Heart left ventricle (tissue), 16 donors: Measurements from ENCODE around the gene CAPN7. TPM values are rescaled to one million over a fixed set of nuclear protein-coding genes. Genes with fewer than 3 reads are reported as not detected.

Source experiments
- ATAC-seq, 4 donors: fragments of 200-7000 bp; cut with Tn5 transposase; one replicate each; pipeline ENCODE4 v1.9.1; 2020 to 2022; ENCODE audit warnings: moderate library complexity in 4 of 4, mild to moderate bottlenecking in 3 of 4, moderate number of reproducible peaks in 1 of 4
- DNase-seq, 5 donors: peaks; one replicate each; pipeline ENCODE4 v3.0.0-alpha.2; 2020
- H3K27ac ChIP-seq, 12 donors: fragments of 200-600 bp; sonication (generic) in 4 of 12; one replicate each; pipeline versions ENCODE4 v1.5.0 to v1.8.0; 2016 to 2022; ENCODE audit warnings: mild to moderate bottlenecking in 2 of 12
- H3K27me3 ChIP-seq, 9 donors: fragments of 200-600 bp; sonication (generic) in 2 of 9; one replicate each; pipeline versions ENCODE4 v1.5.1 to v1.8.0; 2016 to 2022; ENCODE audit warnings: mild to moderate bottlenecking in 3 of 9
- H3K36me3 ChIP-seq, 9 donors: fragments of 200-600 bp; sonication (generic) in 2 of 9; one replicate each; pipeline versions ENCODE4 v1.5.0 to v1.8.0; 2018 to 2022; ENCODE audit warnings: mild to moderate bottlenecking in 2 of 9
- H3K4me1 ChIP-seq, 12 donors: fragments of 200-600 bp; sonication (generic) in 4 of 12; one replicate each; pipeline versions ENCODE4 v1.5.0 to v1.8.0; 2016 to 2022; ENCODE audit warnings: mild to moderate bottlenecking in 3 of 12
- H3K4me3 ChIP-seq, 12 donors: fragments of 200-600 bp; sonication (generic) in 4 of 12; one replicate each; pipeline versions ENCODE4 v1.5.0 to v1.8.0; 2017 to 2022; ENCODE audit warnings: mild to moderate bottlenecking in 9 of 12, moderate library complexity in 4 of 12
- H3K9me3 ChIP-seq, 12 donors: fragments of 200-600 bp; sonication (generic) in 4 of 12; one replicate each; pipeline versions ENCODE4 v1.5.0 to v1.8.0; 2016 to 2022; ENCODE audit warnings: mild to moderate bottlenecking in 1 of 12
- POLR2A ChIP-seq, 2 donors: fragments of 450-650 bp; IDR thresholded peaks; one replicate each; pipeline ENCODE4 v1.6.1; 2017; ENCODE audit warnings: antibody characterized with exemption in 2 of 2, mild to moderate bottlenecking in 2 of 2, moderate library complexity in 2 of 2
- WGBS, 4 donors: extraction: QIAGEN DNeasy Blood & Tissue Kit in 2 of 4; methylation state at CpG; one replicate each; pipeline versions ENCODE4 v1.1.5 to v1.1.7; 2013 to 2018; 5-methylcytosine and 5-hydroxymethylcytosine counted together
- intact Hi-C, 10 donors: fragments of 100-400 bp; cut with DNase I; formaldehyde crosslinking; loops; one replicate each; pipeline versions ENCODE4 v1.11.1 to v1.14.2; 2022
- polyA plus RNA-seq, 2 donors: library from polyadenylated mRNA; stranded (reverse); fragments of 200-250 nt; gene quantifications; one replicate each; pipeline ENCODE4 v1.2.3, GENCODE V29; 2013
- total RNA-seq, 9 donors: library from RNA; depleted of rRNA in 2 of 9; stranded (reverse); fragments of >200 nt in 2 of 9; fragmentation: NEBNext Ultra II Directional in 3 of 9; extraction: Animal tissue kit (Norgen Biotek cat#: 25700) in 3 of 9; gene quantifications; one replicate each; pipeline versions ENCODE4 v1.1.0 to v1.2.4, GENCODE V29; 2016 to 2023
- TF ChIP-seq, protein P1 (sequence below), 12 donors: fragments of 200-600 bp; sonication (generic) in 4 of 12; IDR thresholded peaks; one replicate each; pipeline versions ENCODE4 v1.5.0 to v1.8.0; 2018 to 2022; ENCODE audit warnings: antibody characterized with exemption in 12 of 12, mild to moderate bottlenecking in 5 of 12
- donor health status: ischemic (EF 13 %, LVEDD 7.1; RV severe dilation, severe dysfunction).
- donor health status: healthy with polysubstance abuse.
- donor health status: DM: no; HTN: yes; CAD: no.
- donor health status: DM: no; HTN: no; CAD: no.
- donor health status: ischemic (EF 25% LVEDD 6.9; RV normal size, moderate dysfunction).
- donor health status: ischemic (EF 25% LVEDD 5.7; RV mildly dilated, moderate dysfunction).
- donor health status: healthy.
- donor health status: DM: yes; HTN: yes; CAD: no.
- donor health status: ischemic (EF 35%, LVEDD 5.7; RV mildly dilated, moderate dysfunction).
- donor health status: nonischemic (EF 11% LVEDD 7.7; RV severe dilation, severe dysfunction).
- donor health status: DM: yes; HTN: yes; CAD: no.
- donor health status: PGD.
- donor health status: ischemic (EF 29% LVEDD 5.4; RV normal size, mild dysfunction).
- donor health status: nonischemic (EF 23%, LVEDD 6.1; RV moderate dilation, normal function).

CAPN7 gene
- total and polyA plus RNA-seq, 11 donors: 9.1 to 38.2 (median 24.2) TPM

DNA sequence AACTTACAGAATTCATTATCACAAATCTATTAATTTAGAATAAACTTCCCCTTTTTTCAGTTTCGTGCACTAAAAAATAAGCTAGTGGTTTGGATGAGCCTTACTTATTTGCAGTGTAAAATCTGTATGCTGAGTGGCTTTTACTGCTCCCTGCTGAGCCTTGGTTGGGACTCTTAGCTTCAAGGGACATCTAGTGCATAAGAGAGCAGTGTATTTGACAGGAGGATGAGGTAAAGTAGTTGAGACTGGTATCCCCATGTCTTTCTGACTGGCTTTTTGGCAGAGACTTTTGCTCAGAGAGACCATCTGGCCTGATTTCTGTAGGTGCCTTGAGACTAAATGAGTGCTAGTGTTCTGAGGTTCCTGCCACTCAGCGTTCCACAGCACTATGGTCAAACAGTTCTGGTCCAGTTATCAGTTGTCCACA lies 11.8 kb downstream of the CAPN7 start:
- no peaks in the 10 kb centered on the region for H3K27me3 ChIP-seq
- ATAC-seq: peak; percentile 55 to 85 (median 75)
- peaks cover 2 to 44% (median 14%) of the 10 kb centered on the region in 12 donors for H3K4me1 ChIP-seq
- H3K36me3 ChIP-seq: peaks cover 0 to 99% (median 85%) of the 10 kb centered on the region in 9 donors
- no peak overlapping the region for H3K4me3 ChIP-seq
- H3K9me3 ChIP-seq: no peaks in the 10 kb centered on the region
- H3K27ac ChIP-seq: peak overlapping the region in 8 of 12 donors; percentile 20 to 75 (median 58)
- intact Hi-C loops: loop anchor here in 1 of 10 donors (5.0 kb wide), 1 partner anchor 39 kb away; no protein-coding TSS in a partner anchor
- 50 to 72% (median 68%) methylated on average over 2 of the region's 2 CpGs for WGBS, 4 donors
- DNase-seq: no peak
- TF ChIP-seq POLR2A (IDR thresholded peaks at IDR 0.05): no peak
- TF ChIP-seq, protein P1, sequence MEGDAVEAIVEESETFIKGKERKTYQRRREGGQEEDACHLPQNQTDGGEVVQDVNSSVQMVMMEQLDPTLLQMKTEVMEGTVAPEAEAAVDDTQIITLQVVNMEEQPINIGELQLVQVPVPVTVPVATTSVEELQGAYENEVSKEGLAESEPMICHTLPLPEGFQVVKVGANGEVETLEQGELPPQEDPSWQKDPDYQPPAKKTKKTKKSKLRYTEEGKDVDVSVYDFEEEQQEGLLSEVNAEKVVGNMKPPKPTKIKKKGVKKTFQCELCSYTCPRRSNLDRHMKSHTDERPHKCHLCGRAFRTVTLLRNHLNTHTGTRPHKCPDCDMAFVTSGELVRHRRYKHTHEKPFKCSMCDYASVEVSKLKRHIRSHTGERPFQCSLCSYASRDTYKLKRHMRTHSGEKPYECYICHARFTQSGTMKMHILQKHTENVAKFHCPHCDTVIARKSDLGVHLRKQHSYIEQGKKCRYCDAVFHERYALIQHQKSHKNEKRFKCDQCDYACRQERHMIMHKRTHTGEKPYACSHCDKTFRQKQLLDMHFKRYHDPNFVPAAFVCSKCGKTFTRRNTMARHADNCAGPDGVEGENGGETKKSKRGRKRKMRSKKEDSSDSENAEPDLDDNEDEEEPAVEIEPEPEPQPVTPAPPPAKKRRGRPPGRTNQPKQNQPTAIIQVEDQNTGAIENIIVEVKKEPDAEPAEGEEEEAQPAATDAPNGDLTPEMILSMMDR (IDR thresholded peaks at IDR 0.05): no peak

- no peaks in the 10 kb centered on the region for H3K27me3 ChIP-seq
- H3K27ac ChIP-seq: peak overlapping the region in 9 of 12 donors; percentile 10 to 75 (median 56)
- no peak for TF ChIP-seq POLR2A (IDR thresholded peaks at IDR 0.05)
- TF ChIP-seq, protein P1 (IDR thresholded peaks at IDR 0.05): no peak
- H3K36me3 ChIP-seq: peaks cover 0 to 99% (median 85%) of the 10 kb centered on the region in 9 donors
- intact Hi-C loops: loop anchor here in 1 of 10 donors (5.0 kb wide), 1 partner anchor 39 kb away; no protein-coding TSS in a partner anchor
- H3K4me3 ChIP-seq: no peak overlapping the region
- H3K4me1 ChIP-seq: peaks cover 2 to 44% (median 14%) of the 10 kb centered on the region in 12 donors
- H3K9me3 ChIP-seq: no peaks in the 10 kb centered on the region
- DNase-seq (no peak), ATAC-seq (peak; percentile 85 to 92 (median 88))
Measured at GRCh38 chr3:15218689-15219088, 12.6 kb downstream of the CAPN7 start.

- Histone ChIP-seq H3K9me3 (no peaks in the 10 kb centered on the region), H3K36me3 (peaks cover 0 to 100% (median 85%) of the 10 kb centered on the region in 9 donors), H3K27ac (no peak overlapping the region), H3K4me3 (no peak overlapping the region), H3K4me1 (peaks cover 2 to 40% (median 14%) of the 10 kb centered on the region in 12 donors), H3K27me3 (no peaks in the 10 kb centered on the region)
- WGBS, 4 donors: 92 to 96% (median 95%) methylated on average over 8 of the region's 8 CpGs
- DNase-seq (no peak), ATAC-seq (no peak)
- intact Hi-C loops: no loop called here
- no peak for TF ChIP-seq POLR2A (IDR thresholded peaks at IDR 0.05)
- TF ChIP-seq, protein P1 (IDR thresholded peaks at IDR 0.05): no peak
Measured at GRCh38 chr3:15220056-15220455, 14.0 kb downstream of the CAPN7 start.

DNA sequence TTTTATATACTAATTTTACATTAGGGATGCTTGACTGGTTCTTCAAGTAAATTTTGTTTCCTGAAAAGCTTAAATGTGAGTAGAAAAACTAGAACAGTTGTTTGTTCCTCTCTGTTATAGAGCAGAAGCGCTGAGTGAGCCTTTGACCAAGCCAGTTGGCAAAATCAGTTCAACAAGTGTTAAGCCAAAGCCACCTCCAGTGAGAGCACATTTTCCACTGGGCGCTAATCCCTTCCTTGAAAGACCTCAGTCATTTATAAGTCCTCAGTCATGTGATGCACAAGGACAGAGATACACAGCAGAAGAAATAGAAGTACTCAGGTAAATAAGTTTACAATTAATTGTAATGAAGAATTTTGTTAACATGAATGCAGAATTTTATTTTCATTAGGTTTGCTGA lies 14.6 kb downstream of the CAPN7 start:
- no peak for ATAC-seq
- WGBS, 4 donors: 84 to 95% (median 91%) methylated on average over 2 of the region's 2 CpGs
- Histone ChIP-seq H3K4me3 (no peak overlapping the region), H3K27me3 (no peaks in the 10 kb centered on the region), H3K4me1 (peaks cover 2 to 34% (median 14%) of the 10 kb centered on the region in 12 donors), H3K36me3 (peaks cover 0 to 100% (median 91%) of the 10 kb centered on the region in 9 donors), H3K27ac (no peak overlapping the region), H3K9me3 (no peaks in the 10 kb centered on the region)
- intact Hi-C loops: no loop called here
- no peak for TF ChIP-seq POLR2A (IDR thresholded peaks at IDR 0.05)
- TF ChIP-seq, protein P1 (IDR thresholded peaks at IDR 0.05): no peak
- no peak for DNase-seq
